22Rv1 (cell line): Measurements from ENCODE around the gene COPS8.

Experiments used
- H3K27ac ChIP-seq: fragments of 450-650 bp; 2 replicates; pipeline ENCODE4 v1.5.1; 2017
- ZFX ChIP-seq: fragments of 450-650 bp; IDR thresholded peaks from 2 replicates; pipeline ENCODE4 v1.6.1; 2017; ENCODE audit warnings: antibody characterized with exemption, borderline replicate concordance
- TF ChIP-seq, protein P1 (sequence below): fragments of 450-650 bp; IDR thresholded peaks from 2 replicates; pipeline ENCODE4 v1.5.1; 2017; ENCODE audit warnings: mild to moderate bottlenecking

Gene COPS8

GRCh38 chr2:237092920-237093781, 7.5 kb downstream of the COPS8 start:
- TF ChIP-seq ZFX = no peak
- TF ChIP-seq, protein P1, sequence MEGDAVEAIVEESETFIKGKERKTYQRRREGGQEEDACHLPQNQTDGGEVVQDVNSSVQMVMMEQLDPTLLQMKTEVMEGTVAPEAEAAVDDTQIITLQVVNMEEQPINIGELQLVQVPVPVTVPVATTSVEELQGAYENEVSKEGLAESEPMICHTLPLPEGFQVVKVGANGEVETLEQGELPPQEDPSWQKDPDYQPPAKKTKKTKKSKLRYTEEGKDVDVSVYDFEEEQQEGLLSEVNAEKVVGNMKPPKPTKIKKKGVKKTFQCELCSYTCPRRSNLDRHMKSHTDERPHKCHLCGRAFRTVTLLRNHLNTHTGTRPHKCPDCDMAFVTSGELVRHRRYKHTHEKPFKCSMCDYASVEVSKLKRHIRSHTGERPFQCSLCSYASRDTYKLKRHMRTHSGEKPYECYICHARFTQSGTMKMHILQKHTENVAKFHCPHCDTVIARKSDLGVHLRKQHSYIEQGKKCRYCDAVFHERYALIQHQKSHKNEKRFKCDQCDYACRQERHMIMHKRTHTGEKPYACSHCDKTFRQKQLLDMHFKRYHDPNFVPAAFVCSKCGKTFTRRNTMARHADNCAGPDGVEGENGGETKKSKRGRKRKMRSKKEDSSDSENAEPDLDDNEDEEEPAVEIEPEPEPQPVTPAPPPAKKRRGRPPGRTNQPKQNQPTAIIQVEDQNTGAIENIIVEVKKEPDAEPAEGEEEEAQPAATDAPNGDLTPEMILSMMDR = peak; percentile 54
- no peak overlapping the region for H3K27ac ChIP-seq

- H3K27ac ChIP-seq = no peak overlapping the region
- TF ChIP-seq ZFX = no peak
- TF ChIP-seq, protein P1 = no peak
Observed at GRCh38 chr2:237096201-237096600, 10.5 kb downstream of the COPS8 start.

DNA sequence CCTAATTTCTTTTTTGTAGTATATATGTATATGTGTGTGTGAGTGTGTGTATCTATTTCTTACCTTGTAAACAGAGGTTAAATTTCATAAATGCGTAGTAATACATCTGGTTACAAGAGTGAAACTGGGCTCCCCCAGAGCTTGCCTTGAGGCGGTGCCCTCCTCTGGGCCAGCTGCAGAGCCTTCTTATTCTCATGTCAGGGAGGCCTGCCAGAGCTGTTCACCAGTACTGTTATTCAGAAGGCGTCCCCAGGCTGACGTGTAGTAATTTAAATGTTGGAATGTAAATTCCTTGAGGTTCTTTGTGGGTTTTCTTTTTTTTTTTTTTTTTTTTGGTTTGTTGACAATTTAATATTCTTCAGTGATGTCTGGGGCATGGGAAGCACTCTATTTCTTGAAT, 11.2 kb downstream of the COPS8 start:
- H3K27ac ChIP-seq = no peak overlapping the region
- TF ChIP-seq, protein P1 = no peak
- no peak for TF ChIP-seq ZFX

- H3K27ac ChIP-seq = no peak overlapping the region
- TF ChIP-seq, protein P1 = no peak
- TF ChIP-seq ZFX = no peak
Observed at GRCh38 chr2:237097326-237097910, 11.7 kb downstream of the COPS8 start.

DNA sequence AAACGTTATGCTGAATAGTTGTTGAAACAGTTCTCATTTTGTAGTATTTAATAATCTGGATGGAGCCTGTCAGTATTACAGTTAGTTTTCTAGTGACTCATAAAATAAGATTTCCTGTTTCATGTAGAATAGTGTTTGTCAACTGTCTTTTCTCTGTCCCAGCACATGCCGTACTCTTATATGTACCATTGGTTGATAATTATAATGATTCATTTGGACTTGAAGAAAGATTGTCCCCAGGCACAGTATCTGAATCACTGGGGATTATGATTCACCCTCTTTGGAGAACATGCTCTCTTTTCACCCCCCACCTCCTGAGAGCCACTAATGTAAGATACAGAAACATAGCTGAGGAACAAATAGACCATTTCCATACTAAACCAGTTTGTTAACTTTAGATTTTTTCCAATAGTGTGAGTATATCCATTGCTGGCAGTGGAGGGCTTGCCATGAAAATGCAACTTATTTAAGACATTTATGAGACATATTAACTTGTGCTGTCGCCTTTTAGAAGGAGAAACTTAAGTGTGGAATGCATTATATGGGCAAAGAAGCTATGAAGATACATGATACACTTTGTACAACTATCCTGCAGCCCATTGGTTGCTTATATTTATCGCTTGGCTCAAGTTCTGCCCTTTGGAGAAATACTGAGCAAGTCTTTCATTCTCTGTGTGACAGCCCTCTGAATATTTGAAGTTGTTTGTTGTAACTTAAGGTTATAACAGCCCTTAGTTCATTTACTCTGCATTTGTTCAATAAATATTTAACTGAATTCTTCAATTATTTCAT, 12.4 kb downstream of the COPS8 start:
- no peak overlapping the region for H3K27ac ChIP-seq

DNA sequence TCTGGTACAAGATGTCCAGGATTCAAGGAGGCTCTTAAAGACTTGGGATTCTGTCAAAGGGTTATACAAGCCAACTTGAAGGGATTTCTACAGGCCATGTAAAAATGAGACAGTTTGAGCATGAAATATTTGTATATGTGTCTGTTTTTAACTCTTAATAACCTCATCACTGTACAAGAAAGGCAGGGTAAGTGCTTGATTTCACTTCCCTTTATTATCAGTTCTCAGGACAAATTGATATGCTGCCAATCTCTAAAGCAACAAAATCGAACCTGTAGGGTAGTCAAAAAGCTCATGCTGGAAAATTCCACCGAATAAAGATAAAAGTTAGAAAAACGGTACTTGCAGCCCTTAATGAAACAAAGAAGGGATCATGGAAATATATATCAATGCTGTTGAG, 14.1 kb downstream of the COPS8 start:
- TF ChIP-seq ZFX = no peak
- TF ChIP-seq, protein P1 = no peak
- H3K27ac ChIP-seq = no peak overlapping the region

More for the DNA sequence above, 12.4 kb downstream of the COPS8 start:
- TF ChIP-seq ZFX = no peak
- TF ChIP-seq, protein P1 = no peak
